Heart left ventricle (tissue), 16 donors: ENCODE measurements around the gene ATP4A. TPM values are rescaled to one million over a fixed set of nuclear protein-coding genes. Genes with fewer than 3 reads are reported as not detected.

Experiments
- ATAC-seq, 4 donors: fragments of 200-7000 bp; cut with Tn5 transposase; one replicate each; pipeline ENCODE4 v1.9.1; 2020 to 2022; ENCODE audit warnings: moderate library complexity in 4 of 4, mild to moderate bottlenecking in 3 of 4, moderate number of reproducible peaks in 1 of 4
- DNase-seq, 5 donors: peaks; one replicate each; pipeline ENCODE4 v3.0.0-alpha.2; 2020
- H3K27ac ChIP-seq, 12 donors: fragments of 200-600 bp; sonication (generic) in 4 of 12; one replicate each; pipeline versions ENCODE4 v1.5.0 to v1.8.0; 2016 to 2022; ENCODE audit warnings: mild to moderate bottlenecking in 2 of 12
- H3K27me3 ChIP-seq, 9 donors: fragments of 200-600 bp; sonication (generic) in 2 of 9; one replicate each; pipeline versions ENCODE4 v1.5.1 to v1.8.0; 2016 to 2022; ENCODE audit warnings: mild to moderate bottlenecking in 3 of 9
- H3K36me3 ChIP-seq, 9 donors: fragments of 200-600 bp; sonication (generic) in 2 of 9; one replicate each; pipeline versions ENCODE4 v1.5.0 to v1.8.0; 2018 to 2022; ENCODE audit warnings: mild to moderate bottlenecking in 2 of 9
- H3K4me1 ChIP-seq, 12 donors: fragments of 200-600 bp; sonication (generic) in 4 of 12; one replicate each; pipeline versions ENCODE4 v1.5.0 to v1.8.0; 2016 to 2022; ENCODE audit warnings: mild to moderate bottlenecking in 3 of 12
- H3K4me3 ChIP-seq, 12 donors: fragments of 200-600 bp; sonication (generic) in 4 of 12; one replicate each; pipeline versions ENCODE4 v1.5.0 to v1.8.0; 2017 to 2022; ENCODE audit warnings: mild to moderate bottlenecking in 9 of 12, moderate library complexity in 4 of 12
- H3K9me3 ChIP-seq, 12 donors: fragments of 200-600 bp; sonication (generic) in 4 of 12; one replicate each; pipeline versions ENCODE4 v1.5.0 to v1.8.0; 2016 to 2022; ENCODE audit warnings: mild to moderate bottlenecking in 1 of 12
- POLR2A ChIP-seq, 2 donors: fragments of 450-650 bp; IDR thresholded peaks; one replicate each; pipeline ENCODE4 v1.6.1; 2017; ENCODE audit warnings: antibody characterized with exemption in 2 of 2, mild to moderate bottlenecking in 2 of 2, moderate library complexity in 2 of 2
- WGBS, 4 donors: extraction: QIAGEN DNeasy Blood & Tissue Kit in 2 of 4; methylation state at CpG; one replicate each; pipeline versions ENCODE4 v1.1.5 to v1.1.7; 2013 to 2018; 5-methylcytosine and 5-hydroxymethylcytosine counted together
- intact Hi-C, 10 donors: fragments of 100-400 bp; cut with DNase I; formaldehyde crosslinking; loops; one replicate each; pipeline versions ENCODE4 v1.11.1 to v1.14.2; 2022
- polyA plus RNA-seq, 2 donors: library from polyadenylated mRNA; stranded (reverse); fragments of 200-250 nt; gene quantifications; one replicate each; pipeline ENCODE4 v1.2.3, GENCODE V29; 2013
- total RNA-seq, 9 donors: library from RNA; depleted of rRNA in 2 of 9; stranded (reverse); fragments of >200 nt in 2 of 9; fragmentation: NEBNext Ultra II Directional in 3 of 9; extraction: Animal tissue kit (Norgen Biotek cat#: 25700) in 3 of 9; gene quantifications; one replicate each; pipeline versions ENCODE4 v1.1.0 to v1.2.4, GENCODE V29; 2016 to 2023
- TF ChIP-seq, protein P1 (sequence below), 12 donors: fragments of 200-600 bp; sonication (generic) in 4 of 12; IDR thresholded peaks; one replicate each; pipeline versions ENCODE4 v1.5.0 to v1.8.0; 2018 to 2022; ENCODE audit warnings: antibody characterized with exemption in 12 of 12, mild to moderate bottlenecking in 5 of 12
- donor health status: ischemic (EF 13 %, LVEDD 7.1; RV severe dilation, severe dysfunction).
- donor health status: healthy with polysubstance abuse.
- donor health status: DM: no; HTN: yes; CAD: no.
- donor health status: DM: no; HTN: no; CAD: no.
- donor health status: ischemic (EF 25% LVEDD 6.9; RV normal size, moderate dysfunction).
- donor health status: ischemic (EF 25% LVEDD 5.7; RV mildly dilated, moderate dysfunction).
- donor health status: healthy.
- donor health status: DM: yes; HTN: yes; CAD: no.
- donor health status: ischemic (EF 35%, LVEDD 5.7; RV mildly dilated, moderate dysfunction).
- donor health status: nonischemic (EF 11% LVEDD 7.7; RV severe dilation, severe dysfunction).
- donor health status: DM: yes; HTN: yes; CAD: no.
- donor health status: PGD.
- donor health status: ischemic (EF 29% LVEDD 5.4; RV normal size, mild dysfunction).
- donor health status: nonischemic (EF 23%, LVEDD 6.1; RV moderate dilation, normal function).

The ATP4A gene
- total and polyA plus RNA-seq, 11 donors = not detected

- no peak for DNase-seq
- H3K27me3 ChIP-seq = no peaks in the 10 kb centered on the region
- no peak for TF ChIP-seq POLR2A (IDR thresholded peaks at IDR 0.05)
- TF ChIP-seq, protein P1, sequence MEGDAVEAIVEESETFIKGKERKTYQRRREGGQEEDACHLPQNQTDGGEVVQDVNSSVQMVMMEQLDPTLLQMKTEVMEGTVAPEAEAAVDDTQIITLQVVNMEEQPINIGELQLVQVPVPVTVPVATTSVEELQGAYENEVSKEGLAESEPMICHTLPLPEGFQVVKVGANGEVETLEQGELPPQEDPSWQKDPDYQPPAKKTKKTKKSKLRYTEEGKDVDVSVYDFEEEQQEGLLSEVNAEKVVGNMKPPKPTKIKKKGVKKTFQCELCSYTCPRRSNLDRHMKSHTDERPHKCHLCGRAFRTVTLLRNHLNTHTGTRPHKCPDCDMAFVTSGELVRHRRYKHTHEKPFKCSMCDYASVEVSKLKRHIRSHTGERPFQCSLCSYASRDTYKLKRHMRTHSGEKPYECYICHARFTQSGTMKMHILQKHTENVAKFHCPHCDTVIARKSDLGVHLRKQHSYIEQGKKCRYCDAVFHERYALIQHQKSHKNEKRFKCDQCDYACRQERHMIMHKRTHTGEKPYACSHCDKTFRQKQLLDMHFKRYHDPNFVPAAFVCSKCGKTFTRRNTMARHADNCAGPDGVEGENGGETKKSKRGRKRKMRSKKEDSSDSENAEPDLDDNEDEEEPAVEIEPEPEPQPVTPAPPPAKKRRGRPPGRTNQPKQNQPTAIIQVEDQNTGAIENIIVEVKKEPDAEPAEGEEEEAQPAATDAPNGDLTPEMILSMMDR (IDR thresholded peaks at IDR 0.05) = no peak
- no peak overlapping the region for H3K4me3 ChIP-seq
- peaks cover 0 to 6% (median 0%) of the 10 kb centered on the region in 9 donors for H3K36me3 ChIP-seq
- WGBS, 4 donors = 92 to 99% (median 95%) methylated on average over 11 of the region's 11 CpGs
- no peak overlapping the region for H3K27ac ChIP-seq
- ATAC-seq = no peak
- no peaks in the 10 kb centered on the region for H3K9me3 ChIP-seq
- intact Hi-C loops = loop anchor here in 2 of 10 donors (10.0 kb wide), 2 partner anchors 73 to 173 kb away; partner anchors contain the start of genes HAUS5 (in 1 of the 2) and KMT2B (in 1 of the 2)
- peaks cover 4 to 27% (median 16%) of the 10 kb centered on the region in 12 donors for H3K4me1 ChIP-seq
These were observed 21.2 kb downstream of the ATP4A start for GRCh38 chr19:35542209-35542608.

- H3K4me1 ChIP-seq = peaks cover 0 to 12% (median 7%) of the 10 kb centered on the region in 12 donors
- intact Hi-C loops = loop anchor here in 2 of 10 donors (10.0 kb wide), 2 partner anchors 74 to 174 kb away; partner anchors contain the start of genes HAUS5 (in 1 of the 2) and KMT2B (in 1 of the 2)
- 76 to 81% (median 79%) methylated on average over 7 of the region's 7 CpGs for WGBS, 4 donors
- ATAC-seq (no peak), DNase-seq (no peak)
- TF ChIP-seq POLR2A (IDR thresholded peaks at IDR 0.05) = no peak
- TF ChIP-seq, protein P1 (IDR thresholded peaks at IDR 0.05) = no peak
- H3K36me3 ChIP-seq = no peaks in the 10 kb centered on the region
- H3K4me3 ChIP-seq = no peak overlapping the region
- H3K27ac ChIP-seq = no peak overlapping the region
- no peaks in the 10 kb centered on the region for H3K27me3 ChIP-seq
- no peaks in the 10 kb centered on the region for H3K9me3 ChIP-seq
These were observed 23.0 kb downstream of the ATP4A start for GRCh38 chr19:35540356-35540927.

GRCh38 chr19:35539850-35540249, 23.6 kb downstream of the ATP4A start:
- intact Hi-C loops = loop anchor here in 2 of 10 donors (10.0 kb wide), 2 partner anchors 75 to 175 kb away; partner anchors contain the start of genes HAUS5 (in 1 of the 2) and KMT2B (in 1 of the 2)
- Histone ChIP-seq H3K27ac (no peak overlapping the region), H3K4me3 (no peak overlapping the region), H3K4me1 (peaks cover 0 to 10% (median 7%) of the 10 kb centered on the region in 12 donors), H3K36me3 (no peaks in the 10 kb centered on the region), H3K27me3 (peaks cover 0 to 2% (median 0%) of the 10 kb centered on the region in 9 donors), H3K9me3 (no peaks in the 10 kb centered on the region)
- TF ChIP-seq, protein P1 (IDR thresholded peaks at IDR 0.05) = no peak
- no peak for TF ChIP-seq POLR2A (IDR thresholded peaks at IDR 0.05)
- DNase-seq (no peak), ATAC-seq (no peak)
- 93 to 96% (median 94%) methylated on average over 12 of the region's 12 CpGs for WGBS, 4 donors

- intact Hi-C loops = no loop called here
- no peak for ATAC-seq
These were observed 24.1 kb downstream of the ATP4A start for GRCh38 chr19:35539314-35539713.

More at GRCh38 chr19:35539314-35539713, 24.1 kb downstream of the ATP4A start:
- H3K27ac ChIP-seq = no peak overlapping the region
- no peak overlapping the region for H3K4me3 ChIP-seq
- H3K9me3 ChIP-seq = no peaks in the 10 kb centered on the region
- H3K4me1 ChIP-seq = peaks cover 0 to 5% (median 1%) of the 10 kb centered on the region in 12 donors
- peaks cover 0 to 7% (median 2%) of the 10 kb centered on the region in 9 donors for H3K27me3 ChIP-seq
- DNase-seq = no peak
- no peaks in the 10 kb centered on the region for H3K36me3 ChIP-seq
- WGBS, 4 donors = 79 to 88% (median 83%) methylated on average over 6 of the region's 6 CpGs
- no peak for TF ChIP-seq POLR2A (IDR thresholded peaks at IDR 0.05)
- TF ChIP-seq, protein P1 (IDR thresholded peaks at IDR 0.05) = no peak
